Astrocyte (in vitro differentiated cells and primary cell): ENCODE results near the gene P3H3. TPM values are rescaled to one million over a fixed set of nuclear protein-coding genes. Genes with fewer than 3 reads are reported as not detected.

Experiments
- DNase-seq: peaks from one replicate; pipeline ENCODE4 v3.0.0-alpha.2; 2010; ENCODE audit warnings: low read depth
- FAIRE-seq: peaks from 2 replicates; lab custom pipeline; 2011; peaks lifted over from hg19 to GRCh38; lab: Jason Lieb, UNC
- H2AFZ ChIP-seq: 2 replicates; pipeline ENCODE4 v1.6.0; 2012; ENCODE audit warnings: low read depth, low read length, inconsistent platforms
- H3K27ac ChIP-seq: 2 replicates; pipeline ENCODE4 v1.5.1; 2011; ENCODE audit warnings: low read depth, low read length, inconsistent platforms
- H3K27me3 ChIP-seq: 2 replicates; pipeline ENCODE4 v1.6.0; 2011; ENCODE audit warnings: low read length, inconsistent platforms; ENCODE audit not compliant: insufficient read depth
- H3K36me3 ChIP-seq: 2 replicates; pipeline ENCODE4 v1.5.1; 2011; ENCODE audit warnings: low read length, inconsistent platforms; ENCODE audit not compliant: insufficient read depth
- H3K4me1 ChIP-seq: 2 replicates; pipeline ENCODE4 v1.5.1; 2011; ENCODE audit warnings: low read length, inconsistent platforms; ENCODE audit not compliant: insufficient read depth
- H3K4me2 ChIP-seq: 2 replicates; pipeline ENCODE4 v1.6.0; 2012; ENCODE audit warnings: low read length, inconsistent platforms
- H3K4me3 ChIP-seq: 2 replicates; pipeline ENCODE4 v1.5.1; 2011; ENCODE audit warnings: low read depth, mild to moderate bottlenecking, low read length, inconsistent platforms; ENCODE audit not compliant: insufficient read depth
- H3K79me2 ChIP-seq: 2 replicates; pipeline ENCODE4 v1.6.0; 2012; ENCODE audit warnings: mild to moderate bottlenecking, low read length, inconsistent platforms; ENCODE audit not compliant: insufficient read depth
- H3K9ac ChIP-seq: 2 replicates; pipeline ENCODE4 v1.6.0; 2012; ENCODE audit warnings: mild to moderate bottlenecking, low read length, inconsistent platforms
- H3K9me3 ChIP-seq: 2 replicates; pipeline ENCODE4 v1.5.1; 2012; ENCODE audit warnings: low read depth, mild to moderate bottlenecking, low read length, inconsistent platforms; ENCODE audit not compliant: insufficient read depth
- H4K20me1 ChIP-seq: 2 replicates; pipeline ENCODE4 v1.6.0; 2012; ENCODE audit warnings: low read length, inconsistent platforms; ENCODE audit not compliant: insufficient read depth
- H3K27ac Mint-ChIP-seq: one replicate; pipeline ENCODE4 v1.8.0; 2021; ENCODE audit warnings: mild to moderate bottlenecking, mixed read lengths; ENCODE audit not compliant: unreplicated experiment
- H3K27me3 Mint-ChIP-seq: one replicate; pipeline ENCODE4 v1.8.0; 2021; ENCODE audit warnings: low read depth, mixed read lengths; ENCODE audit not compliant: unreplicated experiment
- H3K36me3 Mint-ChIP-seq: one replicate; pipeline ENCODE4 v1.8.0; 2021; ENCODE audit warnings: low read depth, mixed read lengths; ENCODE audit not compliant: unreplicated experiment
- H3K4me1 Mint-ChIP-seq: one replicate; pipeline ENCODE4 v1.8.0; 2021; ENCODE audit warnings: low read depth, mixed read lengths; ENCODE audit not compliant: unreplicated experiment
- H3K4me3 Mint-ChIP-seq: one replicate; pipeline ENCODE4 v1.8.0; 2021; ENCODE audit warnings: mild to moderate bottlenecking, moderate library complexity, mixed read lengths; ENCODE audit not compliant: unreplicated experiment
- H3K9me3 Mint-ChIP-seq: one replicate; pipeline ENCODE4 v1.8.0; 2021; ENCODE audit warnings: mild to moderate bottlenecking, mixed read lengths; ENCODE audit not compliant: unreplicated experiment
- EZH2 ChIP-seq: IDR thresholded peaks from 2 replicates; pipeline ENCODE4 v1.6.1; 2012; ENCODE audit warnings: mild to moderate bottlenecking, low read length, inconsistent platforms; ENCODE audit not compliant: insufficient read depth
- total RNA-seq: library from RNA; stranded (reverse); gene quantifications from 2 replicates; pipeline ENCODE4 v1.2.1, GENCODE V29; 2021
- TF ChIP-seq, protein P1 (sequence below): IDR thresholded peaks from 2 replicates; pipeline ENCODE4 v1.5.1; 2011; ENCODE audit warnings: low read depth, mild to moderate bottlenecking, inconsistent platforms, low read length, moderate library complexity; ENCODE audit not compliant: insufficient read depth

Gene P3H3
- total RNA-seq, 1 donor from 2014 or later = 101 TPM

- H3K27me3 Mint-ChIP-seq = peaks cover 8% of the 10 kb centered on the region
- H3K27me3 ChIP-seq = no peaks in the 10 kb centered on the region
- no peaks in the 10 kb centered on the region for H3K9me3 ChIP-seq
- TF ChIP-seq, protein P1, sequence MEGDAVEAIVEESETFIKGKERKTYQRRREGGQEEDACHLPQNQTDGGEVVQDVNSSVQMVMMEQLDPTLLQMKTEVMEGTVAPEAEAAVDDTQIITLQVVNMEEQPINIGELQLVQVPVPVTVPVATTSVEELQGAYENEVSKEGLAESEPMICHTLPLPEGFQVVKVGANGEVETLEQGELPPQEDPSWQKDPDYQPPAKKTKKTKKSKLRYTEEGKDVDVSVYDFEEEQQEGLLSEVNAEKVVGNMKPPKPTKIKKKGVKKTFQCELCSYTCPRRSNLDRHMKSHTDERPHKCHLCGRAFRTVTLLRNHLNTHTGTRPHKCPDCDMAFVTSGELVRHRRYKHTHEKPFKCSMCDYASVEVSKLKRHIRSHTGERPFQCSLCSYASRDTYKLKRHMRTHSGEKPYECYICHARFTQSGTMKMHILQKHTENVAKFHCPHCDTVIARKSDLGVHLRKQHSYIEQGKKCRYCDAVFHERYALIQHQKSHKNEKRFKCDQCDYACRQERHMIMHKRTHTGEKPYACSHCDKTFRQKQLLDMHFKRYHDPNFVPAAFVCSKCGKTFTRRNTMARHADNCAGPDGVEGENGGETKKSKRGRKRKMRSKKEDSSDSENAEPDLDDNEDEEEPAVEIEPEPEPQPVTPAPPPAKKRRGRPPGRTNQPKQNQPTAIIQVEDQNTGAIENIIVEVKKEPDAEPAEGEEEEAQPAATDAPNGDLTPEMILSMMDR = no peak
- TF ChIP-seq EZH2 = no peak
- no peaks in the 10 kb centered on the region for H3K36me3 ChIP-seq
- FAIRE-seq = no peak
- no peaks in the 10 kb centered on the region for H3K9me3 Mint-ChIP-seq
- H3K27ac Mint-ChIP-seq = no peak overlapping the region
- H3K79me2 ChIP-seq = no peaks in the 10 kb centered on the region
- no peaks in the 10 kb centered on the region for H4K20me1 ChIP-seq
- no peak for DNase-seq
- H3K4me2 ChIP-seq = no peak overlapping the region
- peaks cover 24% of the 10 kb centered on the region for H3K4me1 Mint-ChIP-seq
- H3K9ac ChIP-seq = no peak overlapping the region
- peaks cover 4% of the 10 kb centered on the region for H3K36me3 Mint-ChIP-seq
- no peak overlapping the region for H3K4me3 Mint-ChIP-seq
- no peak overlapping the region for H3K4me3 ChIP-seq
- H3K4me1 ChIP-seq = peaks cover 12% of the 10 kb centered on the region
- H2AFZ ChIP-seq = no peak overlapping the region
- no peak overlapping the region for H3K27ac ChIP-seq
Observed at GRCh38 chr12:6820166-6820565, 8.0 kb upstream of the P3H3 start.

DNA sequence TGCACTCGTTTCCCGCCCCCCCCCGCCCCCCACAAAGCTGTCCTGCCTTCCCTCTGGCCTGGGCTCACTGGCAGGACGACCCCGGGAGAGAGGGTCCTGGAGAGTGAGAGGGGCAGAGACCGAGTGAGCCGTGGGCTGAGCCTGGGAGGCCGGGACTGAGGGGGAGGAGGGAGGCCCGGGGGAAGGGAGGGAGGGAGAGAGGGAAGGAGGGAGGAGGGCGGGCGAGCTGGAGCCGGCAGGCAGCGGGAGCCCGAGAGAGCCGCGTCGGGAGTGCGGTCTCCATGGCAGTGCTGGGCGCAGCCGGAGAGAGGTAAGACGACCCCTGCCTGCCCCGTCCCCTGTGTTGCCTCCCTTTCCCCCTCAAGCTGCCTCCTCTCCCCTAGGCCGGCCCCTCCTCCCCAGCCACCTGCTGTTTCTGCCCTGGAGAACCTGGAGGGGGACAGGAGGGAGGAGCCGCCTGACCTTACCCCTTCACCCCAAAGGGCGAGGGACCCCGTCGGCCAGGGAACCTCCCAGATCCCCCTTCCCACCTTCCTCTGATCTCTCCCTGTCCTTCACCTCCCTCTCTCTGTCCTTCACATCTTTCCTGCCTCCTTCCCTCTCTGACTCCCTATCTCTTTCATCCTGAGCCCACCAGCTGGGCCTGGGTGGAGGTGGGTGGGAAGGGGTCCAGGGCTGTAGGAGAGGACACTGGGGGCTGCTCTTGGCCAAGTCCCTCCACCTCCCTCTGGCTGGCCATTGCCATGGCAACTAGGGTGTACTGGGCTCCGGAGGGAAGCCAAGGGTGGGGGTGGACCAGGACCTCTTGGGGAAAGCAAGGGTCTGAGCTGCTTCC lies 6.4 kb upstream of the P3H3 start, which contains the start of gene GPR162:
TSS of gene GPR162 (plus strand) at position 231 of the 835 bp plus-strand sequence. CDS start 2,078 bp downstream, outside the sequence.
- H3K27me3 ChIP-seq = no peaks in the 10 kb centered on the region
- H3K9me3 Mint-ChIP-seq = no peaks in the 10 kb centered on the region
- no peaks in the 10 kb centered on the region for H3K36me3 ChIP-seq
- no peaks in the 10 kb centered on the region for H4K20me1 ChIP-seq
- DNase-seq (peak; percentile 37), FAIRE-seq (no peak)
- H3K4me1 ChIP-seq = peaks cover 15% of the 10 kb centered on the region
- H3K27ac ChIP-seq = no peak within 1 kb of the TSS
- H3K4me3 ChIP-seq = peak within 1 kb of the TSS; percentile 51
- peaks cover 27% of the 10 kb centered on the region for H3K4me1 Mint-ChIP-seq
- H3K4me2 ChIP-seq = peak within 1 kb of the TSS; percentile 88
- TF ChIP-seq EZH2 = no peak
- TF ChIP-seq, protein P1 = no peak
- no peaks in the 10 kb centered on the region for H3K27me3 Mint-ChIP-seq
- H3K4me3 Mint-ChIP-seq = peak within 1 kb of the TSS; percentile 79
- no peaks in the 10 kb centered on the region for H3K79me2 ChIP-seq
- peak within 1 kb of the TSS; percentile 23 for H3K27ac Mint-ChIP-seq
- peaks cover 4% of the 10 kb centered on the region for H3K36me3 Mint-ChIP-seq
- no peaks in the 10 kb centered on the region for H3K9me3 ChIP-seq
- H2AFZ ChIP-seq = peak within 1 kb of the TSS; percentile 56
- peak within 1 kb of the TSS; percentile 59 for H3K9ac ChIP-seq
